Activated CD4-positive, alpha-beta T cell treated with anti-CD3 and anti-CD28 coated beads for 36 hours (primary cell): ENCODE measurements around the gene TUBD1. TPM values are rescaled to one million over a fixed set of nuclear protein-coding genes. Genes with fewer than 3 reads are reported as not detected.

ENCODE experiments used
- microRNA-seq: library from miRNA; unstranded; fragments of <30 nt; microRNA quantifications from one replicate; pipeline ENCODE4 v1.2.0, GENCODE V29; 2021; ENCODE audit warnings: borderline replicate concordance
- total RNA-seq, 2 experiments: library from RNA; stranded (reverse); gene quantifications; one replicate each; pipeline ENCODE4 v1.2.3, GENCODE V29; 2021

Gene TUBD1
- total RNA-seq, 2 experiments from 2014 or later = 10.6 to 11.0 TPM

Small RNAs within 50 kb of the gene (microRNA-seq; reads per million reads assigned to microRNA genes)
- 444,874 reads per million, percentile 100 among the genes with 10 or more reads in this experiment for gene MIR21

Other genes with a start within 250 kb of the TUBD1 start
- 10 to 100 TPM; 41.7 to 54.7 TPM for gene PTRH2, start 185.5 kb downstream of the TUBD1 start, total RNA-seq
- gene VMP1, start 185.3 kb downstream of the TUBD1 start, total RNA-seq = 100 to 1,000 TPM; 378 to 402 TPM
- 10 to 100 TPM; 52.6 to 54.5 TPM for gene RPS6KB1, start 178 bp upstream of the TUBD1 start, total RNA-seq
- 10 to 100 TPM; 32.8 to 36.9 TPM for gene RNFT1, start 71.8 kb upstream of the TUBD1 start, total RNA-seq
- 10 to 100 TPM; 25.4 to 26.8 TPM for gene HEATR6, start 186.0 kb upstream of the TUBD1 start, total RNA-seq